ENCODE measurements around the gene MUC4. TPM values are rescaled to one million over a fixed set of nuclear protein-coding genes. Genes with fewer than 3 reads are reported as not detected.
"Not testable (repeated sequence)": the region's sequence is repeated elsewhere in the genome, so short reads cannot be mapped to it uniquely, and the experiment has no call there.

MUC4 gene
- total and polyA plus RNA-seq, 5 donors = 0.02 to 0.12 TPM; not detected in 3

DNA sequence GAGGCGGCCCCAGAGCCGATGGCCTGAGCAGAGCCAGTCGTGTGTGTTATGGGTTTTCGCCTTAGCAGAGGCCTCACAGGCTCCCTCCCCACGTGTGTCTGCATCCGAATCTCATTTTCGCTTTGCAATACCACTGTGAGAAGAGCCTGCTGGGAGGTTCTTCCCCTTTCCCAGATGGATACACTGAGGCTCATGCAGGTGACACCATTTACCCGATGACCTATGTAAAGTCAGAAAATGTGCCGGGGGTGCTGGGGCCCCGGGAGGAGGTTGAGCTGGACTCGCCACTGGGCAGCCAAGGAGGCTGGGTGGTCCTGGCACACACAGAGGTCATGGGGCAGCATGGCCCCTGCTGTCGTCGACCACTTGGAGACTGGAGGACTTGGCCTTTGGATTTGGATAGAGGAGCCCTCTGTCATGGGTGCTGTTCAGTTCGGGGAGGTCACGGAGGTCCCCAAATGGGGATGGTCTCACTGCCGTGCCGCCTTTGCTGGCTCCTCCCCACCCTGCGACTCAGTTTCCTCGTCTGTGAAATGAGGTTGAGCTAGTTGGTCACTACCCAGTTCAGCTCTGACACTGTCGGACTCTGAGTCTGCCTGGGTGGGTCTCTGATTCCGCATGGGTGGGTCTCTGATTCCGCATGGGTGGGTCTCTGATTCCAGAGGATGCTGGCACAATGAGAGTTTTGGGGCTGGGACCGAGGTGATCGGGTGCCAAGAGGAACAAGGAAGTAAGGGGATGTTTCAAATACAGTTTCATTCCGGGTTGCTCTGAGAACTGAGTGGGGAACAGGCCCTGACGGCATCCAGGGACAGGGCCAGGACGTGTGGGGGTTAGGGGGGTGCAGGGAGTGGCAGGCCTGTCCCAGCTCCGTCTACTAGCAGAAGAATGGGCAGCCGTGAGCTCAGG lies 23.2 kb upstream of the MUC4 start:
- H3K27ac ChIP-seq (ENCODE audit: low read length) = no peak overlapping the region
- no peak overlapping the region for H3K4me3 ChIP-seq (ENCODE audit: low read length)
- no peaks in the 10 kb centered on the region for H3K4me1 ChIP-seq (ENCODE audit: control insufficient read depth, insufficient read depth, low read length)
- ATAC-seq (peak in 1 of 2 donors; percentile 23), DNase-seq (peak in 1 of 3 donors; percentile 26)
- H3K27me3 ChIP-seq (ENCODE audit: control insufficient read depth, insufficient read depth) = no peaks in the 10 kb centered on the region
- 87% methylated on average over 29 of the region's 29 CpGs for WGBS
- no peaks in the 10 kb centered on the region for H3K9me3 ChIP-seq (ENCODE audit: control insufficient read depth, low read length)
- intact Hi-C loops (cut with DNase I) = loop anchor here in 1 of 4 donors (10.0 kb wide), 1 partner anchor 100 kb away; no protein-coding TSS in a partner anchor

DNA sequence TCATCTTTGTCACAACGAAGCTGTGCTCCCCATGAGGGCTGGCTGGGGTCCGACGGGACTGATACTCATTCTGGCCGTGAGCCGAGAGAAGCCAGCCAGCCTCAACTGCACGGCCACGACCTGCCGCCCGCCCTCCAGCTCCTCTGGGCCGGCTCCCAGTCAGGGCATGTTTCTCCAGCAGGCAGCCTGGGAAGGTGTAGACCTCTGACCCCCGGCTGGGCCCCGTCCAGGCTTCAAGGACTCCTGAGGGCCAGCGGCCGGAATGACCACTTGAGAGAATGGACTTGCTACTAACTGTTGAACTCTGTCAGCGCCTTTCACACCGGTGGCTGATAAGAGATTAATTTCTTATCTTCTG lies 18.1 kb upstream of the MUC4 start:
- H3K27me3 ChIP-seq (ENCODE audit: control insufficient read depth, insufficient read depth) = no peaks in the 10 kb centered on the region
- 58% methylated on average over 16 of the region's 16 CpGs for WGBS
- no peak overlapping the region for H3K27ac ChIP-seq (ENCODE audit: low read length)
- H3K4me1 ChIP-seq (ENCODE audit: control insufficient read depth, insufficient read depth, low read length) = no peaks in the 10 kb centered on the region
- no peak overlapping the region for H3K4me3 ChIP-seq (ENCODE audit: low read length)
- DNase-seq (peak in 1 of 3 donors; percentile 40), ATAC-seq (no peak)
- no peaks in the 10 kb centered on the region for H3K9me3 ChIP-seq (ENCODE audit: control insufficient read depth, low read length)
- intact Hi-C loops (cut with DNase I) = loop anchor here in 1 of 4 donors (10.0 kb wide), 1 partner anchor 95 kb away; no protein-coding TSS in a partner anchor

DNA sequence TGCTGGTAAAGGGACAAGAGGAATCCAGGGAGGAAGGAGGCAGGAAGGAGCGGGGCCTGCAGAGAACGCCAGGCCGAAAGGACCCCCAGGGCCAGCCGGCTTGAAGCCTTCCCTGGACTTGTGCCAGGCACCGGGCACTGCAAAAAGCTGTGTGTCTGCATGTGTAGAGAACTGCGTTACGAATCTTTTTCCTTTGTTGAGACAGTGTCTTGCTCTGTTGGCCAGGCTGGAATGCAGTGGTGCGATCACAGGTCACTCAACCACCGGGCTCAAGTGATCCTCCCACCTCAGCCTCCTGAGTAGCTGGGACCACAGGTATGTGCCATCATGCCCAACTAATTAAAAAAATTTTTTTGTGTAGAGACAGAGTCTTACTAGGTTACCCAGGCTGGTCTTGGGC lies 17.0 kb upstream of the MUC4 start:
- no peak overlapping the region for H3K4me3 ChIP-seq (ENCODE audit: low read length)
- no peak for ATAC-seq
- no peak overlapping the region for H3K27ac ChIP-seq (ENCODE audit: low read length)
- no peaks in the 10 kb centered on the region for H3K9me3 ChIP-seq (ENCODE audit: control insufficient read depth, low read length)
- intact Hi-C loops (cut with DNase I) = no loop called here
- DNase-seq = peak in 1 of 3 donors; percentile 18
- WGBS = 78% methylated on average over 9 of the region's 9 CpGs
- no peaks in the 10 kb centered on the region for H3K27me3 ChIP-seq (ENCODE audit: control insufficient read depth, insufficient read depth)
- H3K4me1 ChIP-seq (ENCODE audit: control insufficient read depth, insufficient read depth, low read length) = no peaks in the 10 kb centered on the region

DNA sequence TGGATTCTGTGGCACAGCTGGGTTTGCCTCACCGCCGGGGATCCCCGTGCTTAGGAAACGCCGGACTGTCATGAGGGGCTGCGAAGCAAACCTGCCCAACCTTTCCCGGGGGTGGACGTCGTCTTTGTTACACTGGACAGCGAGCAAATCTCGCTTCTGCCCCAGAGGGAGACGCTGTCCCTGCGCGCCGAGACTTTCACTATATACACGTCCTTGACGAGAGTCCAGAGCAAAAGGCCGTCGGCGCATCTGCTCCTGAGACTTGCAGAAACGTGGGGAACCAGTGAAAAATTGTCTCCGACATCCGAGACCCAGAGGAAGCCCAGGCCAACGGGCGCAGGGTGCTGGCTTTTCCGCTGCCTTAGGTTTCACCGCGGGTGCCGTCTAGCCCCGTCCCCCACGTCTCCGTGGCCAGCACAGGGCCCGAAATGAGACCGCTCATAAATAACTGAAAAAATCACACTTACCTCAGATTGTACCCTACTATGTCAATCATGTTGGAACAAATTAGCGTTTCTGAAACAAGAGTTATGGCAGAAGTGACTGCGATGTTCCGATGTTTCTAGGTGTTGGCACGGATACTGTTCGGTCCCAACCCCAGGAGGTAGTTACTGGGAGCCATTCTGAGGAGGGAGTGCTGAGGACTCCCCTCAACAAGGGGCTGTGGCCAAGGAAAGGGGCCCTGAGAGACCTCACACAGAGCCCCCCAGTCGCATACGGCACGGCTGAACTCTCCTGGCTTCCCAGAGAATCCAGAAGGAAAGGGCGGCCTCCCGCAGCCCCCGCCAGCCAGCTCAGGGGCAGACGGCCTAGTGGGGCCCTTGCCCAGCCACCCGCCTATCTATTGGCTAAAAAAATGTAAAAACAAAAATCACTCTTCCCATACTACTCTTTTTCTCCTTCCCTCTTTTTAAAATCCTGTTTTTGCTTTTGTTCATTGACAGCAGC lies 14.4 kb upstream of the MUC4 start:
- Histone ChIP-seq H3K4me1 (ENCODE audit: control insufficient read depth, insufficient read depth, low read length) (no peaks in the 10 kb centered on the region), H3K27ac (ENCODE audit: low read length) (no peak overlapping the region), H3K27me3 (ENCODE audit: control insufficient read depth, insufficient read depth) (no peaks in the 10 kb centered on the region), H3K9me3 (ENCODE audit: control insufficient read depth, low read length) (no peaks in the 10 kb centered on the region), H3K4me3 (ENCODE audit: low read length) (no peak overlapping the region)
- peak in 1 of 3 donors; percentile 10 for DNase-seq
- intact Hi-C loops (cut with DNase I) = no loop called here
- no peak for ATAC-seq
- 89% methylated on average over 47 of the region's 47 CpGs for WGBS

DNA sequence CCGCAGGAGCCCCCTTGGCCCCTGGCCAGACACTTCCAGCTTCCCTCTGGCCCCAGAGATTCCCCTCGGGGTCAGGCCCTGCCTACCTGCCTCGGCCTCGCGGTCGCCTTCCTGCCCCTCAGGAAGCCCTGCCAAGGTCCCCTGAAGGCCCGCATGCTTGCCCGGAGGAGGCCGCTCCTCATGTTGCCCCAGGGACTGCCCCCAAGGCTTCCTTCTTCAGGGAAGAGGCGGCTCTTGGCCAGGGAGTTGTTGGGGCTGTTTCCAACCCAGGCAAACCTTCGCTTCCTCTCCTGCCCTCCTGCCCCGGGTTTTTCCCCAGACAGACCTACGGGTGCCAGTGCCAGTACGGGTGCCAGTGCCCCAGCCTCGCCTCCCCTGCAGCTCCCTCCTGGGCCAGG lies 13.5 kb upstream of the MUC4 start:
- Histone ChIP-seq H3K4me1 (ENCODE audit: control insufficient read depth, insufficient read depth, low read length) (no peaks in the 10 kb centered on the region), H3K4me3 (ENCODE audit: low read length) (no peak overlapping the region), H3K27ac (ENCODE audit: low read length) (no peak overlapping the region), H3K27me3 (ENCODE audit: control insufficient read depth, insufficient read depth) (no peaks in the 10 kb centered on the region), H3K9me3 (ENCODE audit: control insufficient read depth, low read length) (no peaks in the 10 kb centered on the region)
- intact Hi-C loops (cut with DNase I) = no loop called here
- ATAC-seq (no peak), DNase-seq (no peak)
- WGBS = 63% methylated on average over 15 of the region's 15 CpGs

DNA sequence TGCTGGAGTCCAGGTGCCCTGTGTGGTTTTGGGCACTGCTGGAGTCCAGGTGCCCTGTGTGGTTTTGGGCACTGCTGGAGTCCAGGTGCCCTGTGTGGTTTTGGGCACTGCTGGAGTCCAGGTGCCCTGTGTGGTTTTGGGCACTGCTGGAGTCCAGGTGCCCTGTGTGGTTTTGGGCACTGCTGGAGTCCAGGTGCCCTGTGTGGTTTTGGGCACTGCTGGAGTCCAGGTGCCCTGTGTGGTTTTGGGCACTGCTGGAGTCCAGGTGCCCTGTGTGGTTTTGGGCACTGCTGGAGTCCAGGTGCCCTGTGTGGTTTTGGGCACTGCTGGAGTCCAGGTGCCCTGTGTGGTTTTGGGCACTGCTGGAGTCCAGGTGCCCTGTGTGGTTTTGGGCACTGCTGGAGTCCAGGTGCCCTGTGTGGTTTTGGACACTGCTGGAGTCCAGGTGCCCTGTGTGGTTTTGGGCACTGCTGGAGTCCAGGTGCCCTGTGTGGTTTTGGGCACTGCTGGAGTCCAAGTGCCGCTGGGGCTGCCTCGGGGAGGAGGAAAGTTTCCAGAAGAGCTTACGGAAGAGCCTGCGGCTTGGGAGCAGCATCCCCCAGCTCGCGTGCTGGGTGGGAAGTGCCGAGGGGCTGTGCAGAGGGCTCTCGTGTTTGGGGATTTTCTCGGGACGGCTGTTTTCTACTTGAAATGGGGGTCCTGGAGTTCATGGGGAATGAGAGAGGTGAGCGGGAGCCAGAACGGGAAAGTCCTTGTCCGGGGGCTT lies 12.9 kb upstream of the MUC4 start:
- H3K27me3 ChIP-seq (ENCODE audit: control insufficient read depth, insufficient read depth); H3K27ac ChIP-seq (ENCODE audit: low read length); intact Hi-C loops (cut with DNase I); H3K4me1 ChIP-seq (ENCODE audit: control insufficient read depth, insufficient read depth, low read length); H3K4me3 ChIP-seq (ENCODE audit: low read length); ATAC-seq; H3K9me3 ChIP-seq (ENCODE audit: control insufficient read depth, low read length); DNase-seq: not testable (repeated sequence)
- 54% methylated on average over 13 of the region's 13 CpGs for WGBS

DNA sequence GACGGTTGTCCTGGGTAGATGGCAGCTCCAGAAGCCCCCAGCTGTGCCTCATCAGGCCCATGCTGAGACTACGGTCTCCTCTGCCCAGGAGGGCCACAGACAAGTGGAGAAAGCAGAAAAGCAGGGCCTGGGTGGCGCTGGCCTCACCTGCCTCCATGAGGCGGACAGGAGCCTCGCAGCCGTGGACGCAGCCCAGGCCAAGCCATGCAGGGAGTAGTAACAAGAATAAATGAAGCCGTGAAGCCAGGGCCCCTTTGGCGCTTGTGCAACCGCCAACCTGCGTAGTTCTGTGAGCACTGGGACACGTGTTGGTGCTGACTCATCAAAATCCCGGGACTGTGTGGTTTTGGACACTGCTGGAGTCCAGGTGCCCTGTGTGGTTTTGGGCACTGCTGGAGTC lies 12.3 kb upstream of the MUC4 start:
- H3K27ac ChIP-seq (ENCODE audit: low read length) = no peak overlapping the region
- no peaks in the 10 kb centered on the region for H3K9me3 ChIP-seq (ENCODE audit: control insufficient read depth, low read length)
- intact Hi-C loops (cut with DNase I) = no loop called here
- DNase-seq (no peak), ATAC-seq (no peak)
- H3K27me3 ChIP-seq (ENCODE audit: control insufficient read depth, insufficient read depth) = no peaks in the 10 kb centered on the region
- WGBS = 54% methylated on average over 13 of the region's 13 CpGs
- no peak overlapping the region for H3K4me3 ChIP-seq (ENCODE audit: low read length)
- H3K4me1 ChIP-seq (ENCODE audit: control insufficient read depth, insufficient read depth, low read length) = no peaks in the 10 kb centered on the region

DNA sequence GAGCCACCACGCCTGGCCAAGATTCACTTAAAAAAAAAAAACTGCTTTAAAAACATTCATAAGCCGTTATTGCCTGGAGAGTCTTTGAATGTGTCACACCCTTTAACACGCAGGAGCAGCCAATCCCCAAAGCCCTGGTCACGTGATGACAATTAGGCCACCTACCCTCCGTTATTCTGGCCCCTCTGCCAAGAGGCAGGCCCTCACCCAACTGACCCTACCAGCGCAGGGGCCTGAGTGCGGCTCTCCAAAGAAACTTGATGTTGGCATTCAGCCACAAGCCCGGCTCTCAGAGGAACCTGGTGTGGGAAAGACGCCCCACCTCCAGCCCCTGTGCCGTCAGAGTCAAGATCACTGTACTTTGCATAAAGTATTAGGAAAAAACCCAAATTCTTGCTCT lies 11.6 kb upstream of the MUC4 start:
- DNase-seq = peak in 1 of 3 donors; percentile 63
- Histone ChIP-seq H3K4me3 (ENCODE audit: low read length) (no peak overlapping the region), H3K27me3 (ENCODE audit: control insufficient read depth, insufficient read depth) (no peaks in the 10 kb centered on the region), H3K4me1 (ENCODE audit: control insufficient read depth, insufficient read depth, low read length) (no peaks in the 10 kb centered on the region), H3K27ac (ENCODE audit: low read length) (no peak overlapping the region), H3K9me3 (ENCODE audit: control insufficient read depth, low read length) (no peaks in the 10 kb centered on the region)
- intact Hi-C loops (cut with DNase I) = no loop called here
- ATAC-seq = peak in 1 of 2 donors; percentile 11
- WGBS = 22% methylated on average over 10 of the region's 10 CpGs

DNA sequence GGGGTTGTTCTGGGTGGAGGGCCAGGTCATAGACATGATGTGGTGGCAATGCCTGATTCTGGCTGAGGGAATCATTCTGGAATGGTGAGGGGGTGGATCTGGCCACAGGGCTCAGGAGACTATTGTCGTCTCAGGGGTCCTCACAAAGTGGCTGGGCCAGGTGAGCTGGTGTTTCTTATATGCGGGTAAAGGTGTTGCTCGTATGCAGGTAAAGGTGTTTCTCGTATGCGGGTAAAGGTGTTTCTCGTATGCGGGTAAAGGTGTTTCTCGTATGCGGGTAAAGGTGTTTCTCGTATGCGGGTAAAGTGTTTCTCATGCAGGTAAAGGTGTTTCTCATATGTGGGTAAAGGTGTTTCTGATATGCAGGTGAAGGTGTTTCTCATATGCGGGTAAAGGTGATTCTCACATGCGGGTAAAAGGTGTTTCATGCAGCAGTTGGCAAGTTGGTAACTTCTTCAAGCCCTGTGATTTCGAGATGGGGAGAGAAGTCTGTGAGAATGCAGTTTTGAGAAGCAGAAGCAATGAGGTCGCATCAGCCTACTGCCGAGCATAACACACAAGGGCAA lies 10.5 kb upstream of the MUC4 start:
- DNase-seq (no peak), ATAC-seq (no peak)
- Histone ChIP-seq H3K27me3 (ENCODE audit: control insufficient read depth, insufficient read depth) (no peaks in the 10 kb centered on the region), H3K9me3 (ENCODE audit: control insufficient read depth, low read length) (no peaks in the 10 kb centered on the region), H3K4me3 (ENCODE audit: low read length) (no peak overlapping the region), H3K27ac (ENCODE audit: low read length) (no peak overlapping the region), H3K4me1 (ENCODE audit: control insufficient read depth, insufficient read depth, low read length) (no peaks in the 10 kb centered on the region)
- 83% methylated on average over 16 of the region's 16 CpGs for WGBS
- intact Hi-C loops (cut with DNase I) = no loop called here

DNA sequence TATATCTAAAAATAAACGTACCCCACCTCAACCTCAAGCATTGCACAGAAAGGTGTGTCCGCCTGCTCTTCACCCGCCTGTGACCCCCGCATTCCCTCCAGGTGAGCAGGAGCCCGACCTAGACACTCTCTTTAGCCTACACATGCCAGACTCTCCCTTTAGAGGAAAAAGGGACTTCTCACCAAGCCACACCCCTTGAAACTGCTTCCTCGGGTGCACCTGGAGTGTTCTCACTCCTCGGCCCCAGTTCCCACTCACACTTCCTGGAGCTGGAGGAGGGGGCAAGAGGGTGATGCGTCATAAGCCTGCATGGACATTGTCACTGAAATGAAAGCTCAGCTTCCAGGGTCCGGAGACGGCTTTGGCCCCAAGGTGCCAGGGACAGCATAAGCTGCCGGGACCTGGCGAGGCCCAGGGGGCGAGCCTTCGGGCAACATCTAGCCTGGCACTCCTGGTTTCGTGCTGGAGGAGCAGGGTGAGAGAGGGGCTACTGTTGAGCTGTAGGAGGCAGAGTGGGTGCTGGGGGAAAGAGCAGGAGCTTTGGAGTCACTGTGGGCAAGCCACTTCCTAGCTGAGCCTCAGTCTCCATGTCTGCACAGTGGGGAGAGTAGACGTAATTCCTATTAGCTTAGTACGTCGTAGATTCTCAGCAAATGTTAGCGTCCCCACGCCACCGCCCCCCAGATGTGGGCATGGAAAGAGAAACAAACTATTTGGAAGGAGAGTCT lies 9.8 kb upstream of the MUC4 start:
- intact Hi-C loops (cut with DNase I) = no loop called here
- DNase-seq = no peak
- no peaks in the 10 kb centered on the region for H3K27me3 ChIP-seq (ENCODE audit: control insufficient read depth, insufficient read depth)
- H3K9me3 ChIP-seq (ENCODE audit: control insufficient read depth, low read length) = no peaks in the 10 kb centered on the region
- H3K4me3 ChIP-seq (ENCODE audit: low read length) = no peak overlapping the region
- H3K27ac ChIP-seq (ENCODE audit: low read length) = no peak overlapping the region
- no peak for ATAC-seq
- WGBS = 83% methylated on average over 21 of the region's 21 CpGs
- no peaks in the 10 kb centered on the region for H3K4me1 ChIP-seq (ENCODE audit: control insufficient read depth, insufficient read depth, low read length)
